Neural progenitor cell (in vitro differentiated cells): ENCODE measurements around the gene SLC10A7. TPM values are rescaled to one million over a fixed set of nuclear protein-coding genes. Genes with fewer than 3 reads are reported as not detected.

Experiments
- DNase-seq: peaks from one replicate; pipeline ENCODE4 v3.0.0-alpha.2; 2016; ENCODE audit warnings: low spot score
- H2AFZ ChIP-seq: fragments of 200-600 bp; sonication (generic); replicated peaks from 2 replicates; pipeline ENCODE4 v1.6.1; 2016; ENCODE audit warnings: antibody characterized with exemption
- H3F3A ChIP-seq: fragments of 200-600 bp; sonication (generic); 2 replicates; pipeline ENCODE4 v1.6.1; 2016; ENCODE audit warnings: antibody characterized with exemption, low read depth
- H3K27ac ChIP-seq: fragments of 200-600 bp; sonication (generic); 2 replicates; pipeline ENCODE4 v1.5.1; 2016; ENCODE audit warnings: mild to moderate bottlenecking
- H3K27me3 ChIP-seq: fragments of 200-600 bp; sonication (generic); 2 replicates; pipeline ENCODE4 v1.6.1; 2016; ENCODE audit warnings: mild to moderate bottlenecking, moderate library complexity
- H3K36me3 ChIP-seq: fragments of 200-600 bp; sonication (generic); 2 replicates; pipeline ENCODE4 v1.5.1; 2016
- H3K4me1 ChIP-seq: fragments of 200-600 bp; sonication (generic); 2 replicates; pipeline ENCODE4 v1.6.1; 2016; ENCODE audit warnings: mixed run types
- H3K4me2 ChIP-seq: fragments of 200-600 bp; sonication (generic); 2 replicates; pipeline ENCODE4 v1.6.1; 2016
- H3K4me3 ChIP-seq: fragments of 200-600 bp; sonication (generic); 2 replicates; pipeline ENCODE4 v1.5.1; 2016
- H3K79me2 ChIP-seq: fragments of 200-600 bp; sonication (generic); 2 replicates; pipeline ENCODE4 v1.6.1; 2016; ENCODE audit warnings: low read depth
- H3K9ac ChIP-seq: fragments of 200-600 bp; sonication (generic); 2 replicates; pipeline ENCODE4 v1.6.1; 2016
- H3K9me3 ChIP-seq: fragments of 200-600 bp; sonication (generic); 2 replicates; pipeline ENCODE4 v1.5.1; 2016; ENCODE audit warnings: low read depth
- H4K20me1 ChIP-seq: fragments of 200-600 bp; sonication (generic); 2 replicates; pipeline ENCODE4 v1.6.1; 2016; ENCODE audit warnings: low read depth
- H3K27ac Mint-ChIP-seq: 3 replicates; pipeline ENCODE4 v1.8.0; 2021; ENCODE audit warnings: mixed read lengths
- H3K27me3 Mint-ChIP-seq: 2 replicates; pipeline ENCODE4 v1.8.0; 2022; ENCODE audit warnings: low read depth, mild to moderate bottlenecking, inconsistent platforms, moderate library complexity, mixed read lengths; ENCODE audit not compliant: insufficient read depth
- H3K36me3 Mint-ChIP-seq: 3 replicates; pipeline ENCODE4 v1.8.0; 2021; ENCODE audit warnings: mixed read lengths
- H3K4me1 Mint-ChIP-seq: 3 replicates; pipeline ENCODE4 v1.8.0; 2021; ENCODE audit warnings: mixed read lengths
- H3K4me3 Mint-ChIP-seq: 3 replicates; pipeline ENCODE4 v1.8.0; 2021; ENCODE audit warnings: mild to moderate bottlenecking, moderate library complexity, mixed read lengths
- H3K9me3 Mint-ChIP-seq: 3 replicates; pipeline ENCODE4 v1.8.0; 2020; ENCODE audit warnings: mixed read lengths
- EZH2 ChIP-seq: fragments of 200-600 bp; sonication (generic); IDR thresholded peaks from 2 replicates; pipeline ENCODE4 v1.6.1; 2017; ENCODE audit warnings: antibody characterized with exemption, mild to moderate bottlenecking, moderate library complexity
- EZH2phosphoT487 ChIP-seq: fragments of 200-600 bp; sonication (generic); IDR thresholded peaks from 2 replicates; pipeline ENCODE4 v1.6.1; 2017; ENCODE audit warnings: antibody characterized with exemption
- total RNA-seq: library from RNA; depleted of rRNA; stranded (reverse); fragments of >200 nt; gene quantifications from 2 replicates; pipeline ENCODE4 v1.2.3, GENCODE V29; 2015; ENCODE audit warnings: low replicate concordance
- TF ChIP-seq, protein P1 (sequence below): fragments of 200-600 bp; sonication (generic); IDR thresholded peaks from 2 replicates; pipeline ENCODE4 v1.5.1; 2017; ENCODE audit warnings: antibody characterized with exemption, mild to moderate bottlenecking

SLC10A7 gene
- total RNA-seq, 1 donor from 2014 or later = 9.9 TPM

DNA sequence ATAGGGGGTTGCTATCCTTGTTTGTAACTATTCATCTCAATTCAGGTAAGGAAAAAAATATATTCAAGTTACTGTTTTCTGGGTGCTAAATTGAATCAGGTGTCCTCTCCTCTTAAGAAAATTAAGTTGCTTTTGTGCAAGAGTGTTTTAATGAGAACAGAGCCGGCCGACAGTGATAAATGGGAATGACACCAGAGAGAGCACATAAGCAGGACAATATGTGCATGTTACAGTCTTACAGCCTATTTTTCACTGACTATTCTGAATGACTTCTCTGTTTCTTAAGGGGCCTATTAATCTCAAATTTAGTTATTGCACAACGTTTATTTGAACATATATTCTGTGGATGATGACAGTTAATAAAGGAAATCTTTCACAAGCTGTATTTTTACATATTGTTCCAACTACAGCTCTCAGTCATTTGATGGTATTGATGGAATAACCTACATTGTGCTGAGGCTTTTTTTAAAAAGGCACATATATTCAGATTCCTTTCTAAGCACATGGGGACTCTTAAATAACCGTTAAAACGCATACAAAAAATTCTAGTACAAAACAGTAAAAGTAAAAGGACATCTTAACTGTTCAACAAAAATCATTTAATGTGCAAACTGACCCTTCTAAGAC lies 68.4 kb downstream of the SLC10A7 start:
- Histone ChIP-seq H3K4me2 (no peak overlapping the region), H2AFZ (no peak overlapping the region), H3F3A (no peaks in the 10 kb centered on the region), H3K79me2 (no peaks in the 10 kb centered on the region), H3K36me3 (no peaks in the 10 kb centered on the region), H3K4me3 (no peak overlapping the region), H3K27me3 (no peaks in the 10 kb centered on the region), H3K4me1 (no peaks in the 10 kb centered on the region), H3K9me3 (no peaks in the 10 kb centered on the region), H3K27ac (no peak overlapping the region), H3K9ac (no peak overlapping the region), H4K20me1 (no peaks in the 10 kb centered on the region)
- no peak overlapping the region for H3K27ac Mint-ChIP-seq
- H3K27me3 Mint-ChIP-seq = no peaks in the 10 kb centered on the region
- TF ChIP-seq, protein P1, sequence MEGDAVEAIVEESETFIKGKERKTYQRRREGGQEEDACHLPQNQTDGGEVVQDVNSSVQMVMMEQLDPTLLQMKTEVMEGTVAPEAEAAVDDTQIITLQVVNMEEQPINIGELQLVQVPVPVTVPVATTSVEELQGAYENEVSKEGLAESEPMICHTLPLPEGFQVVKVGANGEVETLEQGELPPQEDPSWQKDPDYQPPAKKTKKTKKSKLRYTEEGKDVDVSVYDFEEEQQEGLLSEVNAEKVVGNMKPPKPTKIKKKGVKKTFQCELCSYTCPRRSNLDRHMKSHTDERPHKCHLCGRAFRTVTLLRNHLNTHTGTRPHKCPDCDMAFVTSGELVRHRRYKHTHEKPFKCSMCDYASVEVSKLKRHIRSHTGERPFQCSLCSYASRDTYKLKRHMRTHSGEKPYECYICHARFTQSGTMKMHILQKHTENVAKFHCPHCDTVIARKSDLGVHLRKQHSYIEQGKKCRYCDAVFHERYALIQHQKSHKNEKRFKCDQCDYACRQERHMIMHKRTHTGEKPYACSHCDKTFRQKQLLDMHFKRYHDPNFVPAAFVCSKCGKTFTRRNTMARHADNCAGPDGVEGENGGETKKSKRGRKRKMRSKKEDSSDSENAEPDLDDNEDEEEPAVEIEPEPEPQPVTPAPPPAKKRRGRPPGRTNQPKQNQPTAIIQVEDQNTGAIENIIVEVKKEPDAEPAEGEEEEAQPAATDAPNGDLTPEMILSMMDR = no peak
- no peak for TF ChIP-seq EZH2
- no peak for TF ChIP-seq EZH2phosphoT487
- H3K9me3 Mint-ChIP-seq = peaks cover 8% of the 10 kb centered on the region
- H3K36me3 Mint-ChIP-seq = no peaks in the 10 kb centered on the region
- H3K4me3 Mint-ChIP-seq = no peak overlapping the region
- no peaks in the 10 kb centered on the region for H3K4me1 Mint-ChIP-seq
- DNase-seq = no peak

DNA sequence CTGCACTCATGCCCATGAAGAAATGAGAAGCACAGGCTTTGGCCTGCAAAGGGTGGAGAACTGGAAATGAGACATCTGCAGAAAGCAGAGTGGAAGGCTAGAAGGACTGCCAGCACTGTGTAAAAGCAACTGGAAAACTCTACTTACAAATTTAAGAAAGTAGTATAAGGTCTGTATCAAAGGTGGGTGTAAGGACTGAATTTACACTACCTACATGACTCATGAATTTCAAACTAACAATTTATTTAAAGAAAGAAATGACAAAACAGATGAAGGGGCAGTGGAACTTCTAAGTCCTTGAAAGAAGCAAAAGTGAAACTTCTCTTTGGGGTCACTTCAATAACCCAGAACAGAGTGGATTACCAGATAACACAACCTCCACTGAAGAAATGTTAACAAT lies 71.2 kb downstream of the SLC10A7 start:
- DNase-seq = no peak
- Mint-ChIP-seq H3K27ac (no peak overlapping the region), H3K4me3 (no peak overlapping the region), H3K4me1 (no peaks in the 10 kb centered on the region), H3K36me3 (peaks cover 2% of the 10 kb centered on the region), H3K9me3 (peaks cover 9% of the 10 kb centered on the region), H3K27me3 (no peaks in the 10 kb centered on the region)
- Histone ChIP-seq H3K9ac (no peak overlapping the region), H3K4me3 (no peak overlapping the region), H3K4me1 (no peaks in the 10 kb centered on the region), H4K20me1 (no peaks in the 10 kb centered on the region), H3K27ac (no peak overlapping the region), H3K4me2 (no peak overlapping the region), H3K79me2 (no peaks in the 10 kb centered on the region), H3K27me3 (no peaks in the 10 kb centered on the region), H3K9me3 (no peaks in the 10 kb centered on the region), H3K36me3 (no peaks in the 10 kb centered on the region), H2AFZ (no peak overlapping the region), H3F3A (no peaks in the 10 kb centered on the region)
- TF ChIP-seq, protein P1 = no peak
- no peak for TF ChIP-seq EZH2
- TF ChIP-seq EZH2phosphoT487 = no peak

DNA sequence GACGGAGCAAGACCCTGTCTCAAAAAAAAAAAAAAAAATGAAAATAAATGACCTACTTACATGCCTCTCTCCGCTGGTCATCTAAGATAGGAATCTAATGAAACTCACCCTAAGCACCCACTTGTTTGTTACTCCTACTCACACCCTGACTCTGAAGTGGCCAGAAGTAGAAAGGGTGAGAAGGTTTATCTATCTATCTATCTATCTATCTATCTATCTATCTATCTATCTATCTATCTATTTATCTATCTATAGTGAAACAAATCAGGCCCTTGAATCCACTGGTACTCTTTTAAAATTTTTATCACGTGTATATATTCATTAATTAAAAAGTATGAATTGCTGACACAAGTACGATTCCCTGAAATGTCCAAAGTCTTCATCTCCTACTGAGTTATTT lies 75.2 kb downstream of the SLC10A7 start:
- DNase-seq = no peak
- no peaks in the 10 kb centered on the region for H3K9me3 ChIP-seq
- H3K4me2 ChIP-seq = no peak overlapping the region
- no peaks in the 10 kb centered on the region for H3K36me3 ChIP-seq
- no peak overlapping the region for H3K9ac ChIP-seq
- Mint-ChIP-seq H3K36me3 (peaks cover 5% of the 10 kb centered on the region), H3K4me1 (no peaks in the 10 kb centered on the region), H3K27ac (no peak overlapping the region), H3K4me3 (no peak overlapping the region), H3K9me3 (peaks cover 8% of the 10 kb centered on the region), H3K27me3 (no peaks in the 10 kb centered on the region)
- no peak for TF ChIP-seq EZH2
- TF ChIP-seq, protein P1 = no peak
- no peak for TF ChIP-seq EZH2phosphoT487
- no peaks in the 10 kb centered on the region for H4K20me1 ChIP-seq
- H3K4me1 ChIP-seq = no peaks in the 10 kb centered on the region
- H3F3A ChIP-seq = no peaks in the 10 kb centered on the region
- H3K4me3 ChIP-seq = no peak overlapping the region
- H3K79me2 ChIP-seq = no peaks in the 10 kb centered on the region
- no peaks in the 10 kb centered on the region for H3K27me3 ChIP-seq
- no peak overlapping the region for H2AFZ ChIP-seq
- H3K27ac ChIP-seq = no peak overlapping the region
